SKM-1 treated with dmso at 0.1 percent for 144 hours (cell line): ENCODE results near the gene IGFLR1.

ENCODE experiments used
- DNase-seq: peaks from one replicate; lab custom pipeline; 2025; ENCODE audit not compliant: unreplicated experiment; lab: John Stamatoyannopoulos, UW

Gene IGFLR1

GRCh38 chr19:35756377-35757230 lies 14.4 kb upstream of the IGFLR1 start, which contains the start of gene HSPB6:
Gene HSPB6, minus strand, starts transcription at chr19:35757029. Its CDS starts 21 bp downstream, at chr19:35757008.
- no peak for DNase-seq

- DNase-seq: no peak
Measured at GRCh38 chr19:35755550-35756376, 13.5 kb upstream of the IGFLR1 start.

GRCh38 chr19:35755131-35755549 lies 12.9 kb upstream of the IGFLR1 start:
- no peak for DNase-seq

- DNase-seq: no peak
Measured at GRCh38 chr19:35754370-35755130, 12.3 kb upstream of the IGFLR1 start.

GRCh38 chr19:35753634-35754369 lies 11.6 kb upstream of the IGFLR1 start:
- no peak for DNase-seq

GRCh38 chr19:35752746-35753350 lies 10.6 kb upstream of the IGFLR1 start:
- no peak for DNase-seq

GRCh38 chr19:35751839-35752745 lies 9.8 kb upstream of the IGFLR1 start:
- no peak for DNase-seq

- no peak for DNase-seq
Measured at GRCh38 chr19:35750167-35750566, 7.9 kb upstream of the IGFLR1 start.

GRCh38 chr19:35748106-35749020 lies 6.1 kb upstream of the IGFLR1 start, which contains the start of gene LIN37:
Gene LIN37, plus strand, starts transcription at chr19:35748576. Its CDS starts 149 bp downstream, at chr19:35748725.
- peak; percentile 99 for DNase-seq

GRCh38 chr19:35746531-35746930 lies 4.3 kb upstream of the IGFLR1 start:
- DNase-seq: no peak

GRCh38 chr19:35746087-35746462 lies 3.8 kb upstream of the IGFLR1 start:
- no peak for DNase-seq

GRCh38 chr19:35745328-35746086 lies 3.3 kb upstream of the IGFLR1 start, which contains the start of the genes PSENEN and U2AF1L4:
Gene PSENEN, plus strand, starts transcription at chr19:35745651. Its CDS starts 280 bp downstream, at chr19:35745931.
Gene U2AF1L4, minus strand, starts transcription at chr19:35745418. Its CDS starts 27 bp downstream, at chr19:35745391.
- peak; percentile 99 for DNase-seq

GRCh38 chr19:35744430-35745327 lies 2.4 kb upstream of the IGFLR1 start:
- DNase-seq: peak; percentile 98

GRCh38 chr19:35743640-35744429 lies 1.6 kb upstream of the IGFLR1 start:
- no peak for DNase-seq

GRCh38 chr19:35741203-35741515 lies 1.1 kb downstream of the IGFLR1 start:
- DNase-seq: no peak
